ENCODE data around the gene TMEM201.

The TMEM201 gene

GRCh38 chr1:9654834-9655723 lies 66.4 kb downstream of the TMEM201 start:
- DNase-seq: no peak

- no peak for DNase-seq
These were observed 67.1 kb downstream of the TMEM201 start for GRCh38 chr1:9655836-9656235.

- no peak for DNase-seq
These were observed 68.9 kb downstream of the TMEM201 start for GRCh38 chr1:9657521-9658032.

- DNase-seq: no peak
These were observed 69.5 kb downstream of the TMEM201 start for GRCh38 chr1:9658199-9658598.

- no peak for DNase-seq
These were observed 70.6 kb downstream of the TMEM201 start for GRCh38 chr1:9659328-9659727.

- DNase-seq: no peak
These were observed 74.5 kb downstream of the TMEM201 start for GRCh38 chr1:9663257-9663656.
